ENCODE data around the gene CCDC148. TPM values are rescaled to one million over a fixed set of nuclear protein-coding genes. Genes with fewer than 3 reads are reported as not detected.

CCDC148 gene
- total and polyA plus RNA-seq, 2 donors (not counting 3 experiments of a cell fraction or from before 2014, with no cell fraction given) = 0.04 to 0.69 TPM

GRCh38 chr2:158403237-158403636, 53.3 kb downstream of the CCDC148 start:
- DNase-seq (ENCODE audit: low read depth, low spot score) = no peak

More at GRCh38 chr2:158403237-158403636, 53.3 kb downstream of the CCDC148 start:
- no peak for FAIRE-seq
- H3K4me3 ChIP-seq (replicated peaks in 1 of 3; ENCODE audit: insufficient read depth in 1 of 3, low read depth in 1 of 3, low read length in 3 of 3) = no peak overlapping the region
- H3K27me3 ChIP-seq (ENCODE audit: control insufficient read depth in 2 of 2, insufficient read depth in 2 of 2, low read length in 2 of 2) = peaks cover 4 to 16% of the 10 kb centered on the region in 2 experiments
- dilution Hi-C loops (cut with MboI; ENCODE audit: extremely low pct_ligation_motif_present, low sequenced_read_pairs) = no loop called here
- no TSS peak for BruUV-seq (replicated peaks)
- H3K9me3 ChIP-seq (replicated peaks; ENCODE audit: control insufficient read depth, insufficient read depth, low read length) = no peaks in the 10 kb centered on the region
- no peak overlapping the region for H2AFZ ChIP-seq (ENCODE audit: low read depth, low read length)
- H3K36me3 ChIP-seq (ENCODE audit: control insufficient read depth in 2 of 2, extremely low read depth in 1 of 2, insufficient read depth in 2 of 2, low read length in 2 of 2) = no peaks in the 10 kb centered on the region
- TF ChIP-seq CTCF (IDR thresholded peaks at IDR 0.05; ENCODE audit: extremely low read depth in 1 of 2, insufficient read depth in 1 of 2, low read depth in 1 of 2, low read length in 2 of 2) (no peak), POLR2A (IDR thresholded peaks at IDR 0.05; ENCODE audit: low read depth, low read length) (no peak), GATA2 (IDR thresholded peaks at IDR 0.05; ENCODE audit: insufficient read depth, insufficient read length, low read depth, low read length) (no peak), JUN (IDR thresholded peaks at IDR 0.05; ENCODE audit: borderline replicate concordance, insufficient read depth, insufficient read length, low read depth) (no peak), POLR2AphosphoS5 (IDR thresholded peaks at IDR 0.05; ENCODE audit: insufficient read depth, low read depth, low read length) (no peak), MYC (IDR thresholded peaks at IDR 0.05; ENCODE audit: low read depth, low read length) (no peak), MAX (IDR thresholded peaks at IDR 0.05; ENCODE audit: insufficient read depth, insufficient read length) (no peak), EZH2 (IDR thresholded peaks at IDR 0.05; ENCODE audit: borderline replicate concordance, low read depth, low read length, severe bottlenecking) (no peak), FOS (IDR thresholded peaks at IDR 0.05; ENCODE audit: borderline replicate concordance, insufficient read depth, low read length) (no peak)
- no peaks in the 10 kb centered on the region for H3K79me2 ChIP-seq (ENCODE audit: control insufficient read depth, insufficient read depth, low read length)
- no peak overlapping the region for H3K4me2 ChIP-seq (ENCODE audit: insufficient read depth, low read length)
- H3K27ac ChIP-seq (ENCODE audit: insufficient read depth, low read depth, low read length) = no peak overlapping the region
- POLR2A ChIA-PET = no interaction called here
- no peaks in the 10 kb centered on the region for H3K9me1 ChIP-seq (replicated peaks; ENCODE audit: control insufficient read depth, extremely low read depth, insufficient read depth, low read length)
- H3K4me1 ChIP-seq (ENCODE audit: control insufficient read depth, extremely low read depth, insufficient read depth, low read length) = no peaks in the 10 kb centered on the region
- H4K20me1 ChIP-seq (replicated peaks; ENCODE audit: control insufficient read depth, extremely low read depth, insufficient read depth, low read length) = no peaks in the 10 kb centered on the region
- no peak overlapping the region for H3K9ac ChIP-seq (replicated peaks; ENCODE audit: extremely low read depth, insufficient read depth, low read length)
- intact Hi-C loops (cut with micrococcal nuclease) = no loop called here
- CTCF ChIA-PET = interaction anchor here (0.8 kb wide), 1 partner anchor 10 kb away, joined by 3 read pairs; no protein-coding TSS in a partner anchor

Measured in endothelial cell of umbilical vein (primary cell).